ENCODE measurements around the gene VPS13C.

Gene VPS13C

GRCh38 chr15:61978225-61978624 is 82.0 kb downstream of the VPS13C start:
- TF ChIP-seq CTCF (IDR thresholded peaks at IDR 0.05): no peak
- Histone ChIP-seq H3K4me3 (ENCODE audit: low read depth in 1 of 2, low read length in 1 of 2) (no peak overlapping the region), H3K9me3 (no peaks in the 10 kb centered on the region), H3K36me3 (peaks cover 33% of the 10 kb centered on the region), H3K27ac (no peak overlapping the region), H3K27me3 (no peaks in the 10 kb centered on the region), H3K4me1 (ENCODE audit: control insufficient read depth in 1 of 2, insufficient read depth in 1 of 2, low read depth in 1 of 2, low read length in 1 of 2) (peaks cover 6 to 8% of the 10 kb centered on the region in 2 experiments)

GRCh38 chr15:61974759-61975158 is 85.5 kb downstream of the VPS13C start:
- Histone ChIP-seq H3K4me3 (ENCODE audit: low read depth in 1 of 2, low read length in 1 of 2) (no peak overlapping the region), H3K27ac (no peak overlapping the region), H3K9me3 (no peaks in the 10 kb centered on the region), H3K4me1 (ENCODE audit: control insufficient read depth in 1 of 2, insufficient read depth in 1 of 2, low read depth in 1 of 2, low read length in 1 of 2) (peaks cover 6 to 8% of the 10 kb centered on the region in 2 experiments), H3K36me3 (peaks cover 39% of the 10 kb centered on the region), H3K27me3 (no peaks in the 10 kb centered on the region)
- no peak for TF ChIP-seq CTCF (IDR thresholded peaks at IDR 0.05)

GRCh38 chr15:61974118-61974517 is 86.1 kb downstream of the VPS13C start:
- Histone ChIP-seq H3K9me3 (no peaks in the 10 kb centered on the region), H3K4me1 (ENCODE audit: control insufficient read depth in 1 of 2, insufficient read depth in 1 of 2, low read depth in 1 of 2, low read length in 1 of 2) (peaks cover 6 to 8% of the 10 kb centered on the region in 2 experiments), H3K27me3 (no peaks in the 10 kb centered on the region), H3K4me3 (ENCODE audit: low read depth in 1 of 2, low read length in 1 of 2) (no peak overlapping the region), H3K36me3 (peaks cover 44% of the 10 kb centered on the region), H3K27ac (no peak overlapping the region)
- TF ChIP-seq CTCF (IDR thresholded peaks at IDR 0.05): no peak

- Histone ChIP-seq H3K4me1 (ENCODE audit: control insufficient read depth in 1 of 2, insufficient read depth in 1 of 2, low read depth in 1 of 2, low read length in 1 of 2) (no peaks in the 10 kb centered on the region), H3K36me3 (peaks cover 58% of the 10 kb centered on the region), H3K4me3 (ENCODE audit: low read depth in 1 of 2, low read length in 1 of 2) (no peak overlapping the region), H3K9me3 (no peaks in the 10 kb centered on the region), H3K27me3 (no peaks in the 10 kb centered on the region), H3K27ac (no peak overlapping the region)
- no peak for TF ChIP-seq CTCF (IDR thresholded peaks at IDR 0.05)
Observed at GRCh38 chr15:61951949-61952348, 108.3 kb downstream of the VPS13C start.

GRCh38 chr15:61946778-61947177 is 113.5 kb downstream of the VPS13C start:
- peaks cover 49% of the 10 kb centered on the region for H3K36me3 ChIP-seq
- H3K9me3 ChIP-seq: no peaks in the 10 kb centered on the region
- no peak overlapping the region for H3K4me3 ChIP-seq (ENCODE audit: low read depth in 1 of 2, low read length in 1 of 2)
- H3K27ac ChIP-seq: no peak overlapping the region
- no peaks in the 10 kb centered on the region for H3K27me3 ChIP-seq
- no peak for TF ChIP-seq CTCF (IDR thresholded peaks at IDR 0.05)
- no peaks in the 10 kb centered on the region for H3K4me1 ChIP-seq (ENCODE audit: control insufficient read depth in 1 of 2, insufficient read depth in 1 of 2, low read depth in 1 of 2, low read length in 1 of 2)

GRCh38 chr15:61943992-61944391 is 116.3 kb downstream of the VPS13C start:
- H3K4me1 ChIP-seq (ENCODE audit: control insufficient read depth in 1 of 2, insufficient read depth in 1 of 2, low read depth in 1 of 2, low read length in 1 of 2): no peaks in the 10 kb centered on the region
- H3K36me3 ChIP-seq: peaks cover 58% of the 10 kb centered on the region
- H3K9me3 ChIP-seq: no peaks in the 10 kb centered on the region
- no peaks in the 10 kb centered on the region for H3K27me3 ChIP-seq
- TF ChIP-seq CTCF (IDR thresholded peaks at IDR 0.05): no peak
- no peak overlapping the region for H3K27ac ChIP-seq
- no peak overlapping the region for H3K4me3 ChIP-seq (ENCODE audit: low read depth in 1 of 2, low read length in 1 of 2)
